Activated naive CD4-positive, alpha-beta T cell treated with anti-CD3 and anti-CD28 coated beads, Interleukin-2, amount 50 U/mL, for 24 hours (primary cell): ENCODE results near the gene SCGB3A1.

ENCODE experiments used
- H3K27ac Mint-ChIP-seq: one replicate; pipeline ENCODE4 v1.8.0; 2021; ENCODE audit warnings: mild to moderate bottlenecking, mixed read lengths
- H3K27me3 Mint-ChIP-seq: one replicate; pipeline ENCODE4 v1.8.0; 2021; ENCODE audit warnings: mixed read lengths
- H3K36me3 Mint-ChIP-seq: one replicate; pipeline ENCODE4 v1.8.0; 2021; ENCODE audit warnings: mixed read lengths
- H3K4me1 Mint-ChIP-seq: one replicate; pipeline ENCODE4 v1.8.0; 2021; ENCODE audit warnings: mixed read lengths
- H3K4me3 Mint-ChIP-seq: one replicate; pipeline ENCODE4 v1.8.0; 2021; ENCODE audit warnings: mild to moderate bottlenecking, mixed read lengths
- H3K9me3 Mint-ChIP-seq: one replicate; pipeline ENCODE4 v1.8.0; 2021; ENCODE audit warnings: mixed read lengths

The SCGB3A1 gene

GRCh38 chr5:180589771-180590542, 1.3 kb downstream of the SCGB3A1 start:
- Mint-ChIP-seq H3K27ac (no peak overlapping the region), H3K4me1 (peaks cover 11% of the 10 kb centered on the region), H3K4me3 (no peak overlapping the region), H3K9me3 (no peaks in the 10 kb centered on the region), H3K36me3 (no peaks in the 10 kb centered on the region), H3K27me3 (peaks cover 35% of the 10 kb centered on the region)

- H3K4me3 Mint-ChIP-seq, result no peak overlapping the region
- peaks cover 24% of the 10 kb centered on the region for H3K27me3 Mint-ChIP-seq
- peaks cover 6% of the 10 kb centered on the region for H3K9me3 Mint-ChIP-seq
- no peak overlapping the region for H3K27ac Mint-ChIP-seq
- peaks cover 5% of the 10 kb centered on the region for H3K4me1 Mint-ChIP-seq
- no peaks in the 10 kb centered on the region for H3K36me3 Mint-ChIP-seq
Observed at GRCh38 chr5:180586870-180587269, 4.4 kb downstream of the SCGB3A1 start.

- no peak overlapping the region for H3K27ac Mint-ChIP-seq
- H3K4me1 Mint-ChIP-seq, result peaks cover 5% of the 10 kb centered on the region
- peaks cover 24% of the 10 kb centered on the region for H3K27me3 Mint-ChIP-seq
- H3K9me3 Mint-ChIP-seq, result peaks cover 6% of the 10 kb centered on the region
- no peak overlapping the region for H3K4me3 Mint-ChIP-seq
- H3K36me3 Mint-ChIP-seq, result no peaks in the 10 kb centered on the region
Observed at GRCh38 chr5:180586204-180586603, 5.1 kb downstream of the SCGB3A1 start.

GRCh38 chr5:180583738-180584137, 7.6 kb downstream of the SCGB3A1 start:
- Mint-ChIP-seq H3K9me3 (peaks cover 6% of the 10 kb centered on the region), H3K4me1 (no peaks in the 10 kb centered on the region), H3K36me3 (no peaks in the 10 kb centered on the region), H3K4me3 (no peak overlapping the region), H3K27me3 (peaks cover 15% of the 10 kb centered on the region), H3K27ac (no peak overlapping the region)

- H3K27me3 Mint-ChIP-seq, result peaks cover 4% of the 10 kb centered on the region
- H3K4me1 Mint-ChIP-seq, result no peaks in the 10 kb centered on the region
- H3K36me3 Mint-ChIP-seq, result peaks cover 12% of the 10 kb centered on the region
- no peak overlapping the region for H3K27ac Mint-ChIP-seq
- no peak overlapping the region for H3K4me3 Mint-ChIP-seq
- peaks cover 6% of the 10 kb centered on the region for H3K9me3 Mint-ChIP-seq
Observed at GRCh38 chr5:180580681-180581080, 10.6 kb downstream of the SCGB3A1 start.

- no peaks in the 10 kb centered on the region for H3K9me3 Mint-ChIP-seq
- peaks cover 26% of the 10 kb centered on the region for H3K36me3 Mint-ChIP-seq
- no peak overlapping the region for H3K4me3 Mint-ChIP-seq
- no peaks in the 10 kb centered on the region for H3K4me1 Mint-ChIP-seq
- no peak overlapping the region for H3K27ac Mint-ChIP-seq
- H3K27me3 Mint-ChIP-seq, result no peaks in the 10 kb centered on the region
Observed at GRCh38 chr5:180575571-180575970, 15.7 kb downstream of the SCGB3A1 start.

- Mint-ChIP-seq H3K9me3 (no peaks in the 10 kb centered on the region), H3K27ac (no peak overlapping the region), H3K36me3 (peaks cover 31% of the 10 kb centered on the region), H3K27me3 (no peaks in the 10 kb centered on the region), H3K4me3 (no peak overlapping the region), H3K4me1 (peaks cover 5% of the 10 kb centered on the region)
Observed at GRCh38 chr5:180568914-180569313, 22.4 kb downstream of the SCGB3A1 start.

- H3K9me3 Mint-ChIP-seq, result no peaks in the 10 kb centered on the region
- no peak overlapping the region for H3K27ac Mint-ChIP-seq
- H3K4me3 Mint-ChIP-seq, result no peak overlapping the region
- H3K36me3 Mint-ChIP-seq, result peaks cover 37% of the 10 kb centered on the region
- H3K4me1 Mint-ChIP-seq, result peaks cover 39% of the 10 kb centered on the region
- H3K27me3 Mint-ChIP-seq, result no peaks in the 10 kb centered on the region
Observed at GRCh38 chr5:180563994-180564393, 27.3 kb downstream of the SCGB3A1 start.

GRCh38 chr5:180558232-180558631, 33.1 kb downstream of the SCGB3A1 start:
- Mint-ChIP-seq H3K4me3 (no peak overlapping the region), H3K36me3 (peaks cover 43% of the 10 kb centered on the region), H3K27me3 (no peaks in the 10 kb centered on the region), H3K9me3 (no peaks in the 10 kb centered on the region), H3K27ac (no peak overlapping the region), H3K4me1 (peaks cover 44% of the 10 kb centered on the region)

GRCh38 chr5:180557217-180557809, 34.0 kb downstream of the SCGB3A1 start:
- peaks cover 44% of the 10 kb centered on the region for H3K36me3 Mint-ChIP-seq
- no peaks in the 10 kb centered on the region for H3K9me3 Mint-ChIP-seq
- H3K27ac Mint-ChIP-seq, result no peak overlapping the region
- no peak overlapping the region for H3K4me3 Mint-ChIP-seq
- peaks cover 40% of the 10 kb centered on the region for H3K4me1 Mint-ChIP-seq
- H3K27me3 Mint-ChIP-seq, result no peaks in the 10 kb centered on the region

GRCh38 chr5:180555168-180555921, 36.0 kb downstream of the SCGB3A1 start:
- no peaks in the 10 kb centered on the region for H3K9me3 Mint-ChIP-seq
- peaks cover 35% of the 10 kb centered on the region for H3K36me3 Mint-ChIP-seq
- peaks cover 26% of the 10 kb centered on the region for H3K4me1 Mint-ChIP-seq
- H3K27ac Mint-ChIP-seq, result no peak overlapping the region
- H3K27me3 Mint-ChIP-seq, result no peaks in the 10 kb centered on the region
- no peak overlapping the region for H3K4me3 Mint-ChIP-seq

GRCh38 chr5:180553530-180553929, 37.8 kb downstream of the SCGB3A1 start:
- Mint-ChIP-seq H3K27ac (no peak overlapping the region), H3K27me3 (no peaks in the 10 kb centered on the region), H3K9me3 (no peaks in the 10 kb centered on the region), H3K36me3 (peaks cover 25% of the 10 kb centered on the region), H3K4me3 (no peak overlapping the region), H3K4me1 (peaks cover 15% of the 10 kb centered on the region)

GRCh38 chr5:180548563-180548962, 42.7 kb downstream of the SCGB3A1 start:
- peaks cover 27% of the 10 kb centered on the region for H3K4me1 Mint-ChIP-seq
- H3K4me3 Mint-ChIP-seq, result no peak overlapping the region
- no peak overlapping the region for H3K27ac Mint-ChIP-seq
- H3K27me3 Mint-ChIP-seq, result no peaks in the 10 kb centered on the region
- H3K36me3 Mint-ChIP-seq, result peaks cover 19% of the 10 kb centered on the region
- no peaks in the 10 kb centered on the region for H3K9me3 Mint-ChIP-seq

GRCh38 chr5:180545248-180545647, 46.1 kb downstream of the SCGB3A1 start:
- H3K9me3 Mint-ChIP-seq, result no peaks in the 10 kb centered on the region
- no peaks in the 10 kb centered on the region for H3K27me3 Mint-ChIP-seq
- peaks cover 30% of the 10 kb centered on the region for H3K4me1 Mint-ChIP-seq
- H3K27ac Mint-ChIP-seq, result no peak overlapping the region
- peaks cover 21% of the 10 kb centered on the region for H3K36me3 Mint-ChIP-seq
- no peak overlapping the region for H3K4me3 Mint-ChIP-seq

- Mint-ChIP-seq H3K27ac (no peak overlapping the region), H3K4me1 (peaks cover 33% of the 10 kb centered on the region), H3K27me3 (no peaks in the 10 kb centered on the region), H3K9me3 (no peaks in the 10 kb centered on the region), H3K4me3 (no peak overlapping the region), H3K36me3 (peaks cover 30% of the 10 kb centered on the region)
Observed at GRCh38 chr5:180541710-180542109, 49.6 kb downstream of the SCGB3A1 start.
